ENCODE results near the gene ICAM1. TPM values are rescaled to one million over a fixed set of nuclear protein-coding genes. Genes with fewer than 3 reads are reported as not detected.
A peak's percentile ranks its signal among the peaks of the same experiment; 100 is the strongest.

Gene ICAM1
- total RNA-seq, 1 experiment from 2014 or later: 2.3 TPM

GRCh38 chr19:10224337-10224736 lies 46.6 kb upstream of the ICAM1 start:
- no peaks in the 10 kb centered on the region for H3K79me2 ChIP-seq (ENCODE audit: insufficient read depth, low read length)
- H3K23ac ChIP-seq (ENCODE audit: insufficient read length, low read depth, low read length): no peak overlapping the region
- no peaks in the 10 kb centered on the region for H3K27me3 ChIP-seq (ENCODE audit: insufficient read depth, low read length)
- H2AK5ac ChIP-seq (ENCODE audit: insufficient read length, low read length): no peak overlapping the region
- H3K4ac ChIP-seq (ENCODE audit: low read depth, low read length): no peak overlapping the region
- Mint-ChIP-seq H3K36me3 (ENCODE audit: insufficient read depth in 1 of 3, low read depth in 3 of 3) (peaks cover 3 to 13% (median 8%) of the 10 kb centered on the region in 3 experiments; a peak in 6 of 7 replicates), H3K4me1 (peaks cover 7 to 28% of the 10 kb centered on the region in 2 experiments), H3K27ac (peak overlapping the region in 2 of 3 experiments; percentile 41 to 49; a peak in 2 of 7 replicates), H3K27me3 (ENCODE audit: low read depth) (no peaks in the 10 kb centered on the region), H3K4me3 (no peak overlapping the region; a peak in 1 of 5 replicates), H3K9me3 (no peaks in the 10 kb centered on the region)
- no peak overlapping the region for H3K56ac ChIP-seq (ENCODE audit: insufficient read length, low read depth, low read length)
- H3K9me3 ChIP-seq (ENCODE audit: control insufficient read depth, low read depth, low read length): no peaks in the 10 kb centered on the region
- no CpG with 5 or more reads among the region's 23 CpGs for WGBS (ENCODE audit: extremely low coverage, insufficient read length, low lambda C conversion rate)
- no peak overlapping the region for H4K8ac ChIP-seq (replicated peaks; ENCODE audit: insufficient read length, low read depth, low read length)
- H3K27ac ChIP-seq (ENCODE audit: insufficient read length, low read depth, low read length): no peak overlapping the region
- no peak overlapping the region for H2BK120ac ChIP-seq (ENCODE audit: low read depth, low read length, poor library complexity, severe bottlenecking)
- H3K4me1 ChIP-seq (ENCODE audit: insufficient read depth, low read length): no peaks in the 10 kb centered on the region
- H3K18ac ChIP-seq (ENCODE audit: insufficient read length, low read depth, low read length): no peak overlapping the region
- no peak overlapping the region for H2BK5ac ChIP-seq (ENCODE audit: insufficient read length, low read length)
- no peak overlapping the region for H2AFZ ChIP-seq (ENCODE audit: low read length)
- no peaks in the 10 kb centered on the region for H3K79me1 ChIP-seq (ENCODE audit: insufficient read depth, low read depth, low read length, poor library complexity, severe bottlenecking)
- H3K4me2 ChIP-seq (ENCODE audit: insufficient read depth, insufficient read length, low read length): no peak overlapping the region
- H3K23me2 ChIP-seq (ENCODE audit: insufficient read length, low read depth, low read length, poor library complexity, severe bottlenecking): no peaks in the 10 kb centered on the region
- TF ChIP-seq CTCF (conservative IDR thresholded peaks at IDR 0.05): no peak
- no peak overlapping the region for H2BK20ac ChIP-seq (ENCODE audit: low read depth, low read length, poor library complexity, severe bottlenecking)
- no peak overlapping the region for H3K14ac ChIP-seq (ENCODE audit: insufficient read depth, low read length)
- no peak overlapping the region for H3T11ph ChIP-seq (ENCODE audit: low read length)
- no peak overlapping the region for H3K9ac ChIP-seq (ENCODE audit: extremely low read depth, insufficient read length, low read length)
- no peak overlapping the region for H4K91ac ChIP-seq (ENCODE audit: insufficient read length, low read depth, low read length)
- no peak overlapping the region for H2BK15ac ChIP-seq (ENCODE audit: low read depth, low read length)
- no peak for DNase-seq
- H4K5ac ChIP-seq (ENCODE audit: insufficient read length, low read depth, low read length): no peak overlapping the region
- no peak overlapping the region for H2BK12ac ChIP-seq (ENCODE audit: insufficient read length, low read depth, low read length)
- no peaks in the 10 kb centered on the region for H4K20me1 ChIP-seq (ENCODE audit: control insufficient read depth, insufficient read depth, insufficient read length)
